Breast epithelium (tissue), 3 donors: ENCODE measurements around the gene MED14.

Source experiments
- POLR2A ChIP-seq: fragments of 450-650 bp; IDR thresholded peaks from one replicate; pipeline ENCODE4 v1.6.1; 2016; ENCODE audit warnings: antibody characterized with exemption, mild to moderate bottlenecking, moderate library complexity
- POLR2AphosphoS5 ChIP-seq, 3 donors: sonication (generic); formaldehyde crosslinking; IDR thresholded peaks; one replicate each; pipeline ENCODE4 v1.6.1; 2017; ENCODE audit warnings: antibody characterized with exemption in 3 of 3
- TF ChIP-seq, protein P1 (sequence below), 3 donors: fragments of 450-650 bp; IDR thresholded peaks; one replicate each; pipeline ENCODE4 v1.5.1; 2016 to 2017; ENCODE audit warnings: antibody characterized with exemption in 3 of 3, mild to moderate bottlenecking in 3 of 3, moderate library complexity in 3 of 3

DNA sequence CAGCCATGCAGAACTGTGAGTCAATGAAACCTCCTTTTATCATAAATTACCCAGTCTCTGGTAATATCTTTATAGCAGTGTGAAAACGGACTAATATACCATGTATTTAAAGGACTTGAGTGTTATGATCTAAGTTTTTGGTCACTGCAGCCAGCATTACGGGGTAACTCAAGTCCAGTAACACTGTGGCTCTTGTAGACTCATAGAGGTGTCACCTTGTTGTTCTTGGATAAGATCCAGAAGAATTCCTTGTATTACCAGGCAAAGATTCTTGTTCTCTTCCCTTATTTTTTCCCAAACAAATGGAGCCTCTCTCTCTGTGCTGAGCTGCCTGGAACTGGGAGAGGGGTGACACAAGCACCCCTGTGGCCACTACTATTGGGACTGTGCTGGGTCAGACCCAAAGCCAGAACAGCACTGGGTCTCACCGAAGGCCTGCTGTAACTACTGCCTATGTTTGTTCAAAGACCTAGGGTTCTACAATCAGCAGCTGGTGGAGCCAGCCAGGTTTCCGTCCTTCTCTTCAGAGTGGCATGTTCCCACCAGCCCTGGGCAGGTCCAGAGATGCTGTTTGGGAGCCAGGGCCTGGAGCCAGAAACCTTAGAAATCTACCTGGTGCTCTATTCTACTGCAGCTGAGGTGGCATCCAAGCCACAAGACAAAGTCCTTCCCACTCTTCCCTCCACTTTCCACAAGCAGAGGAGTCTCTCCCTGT, 43.7 kb upstream of the MED14 start:
- TF ChIP-seq, protein P1, sequence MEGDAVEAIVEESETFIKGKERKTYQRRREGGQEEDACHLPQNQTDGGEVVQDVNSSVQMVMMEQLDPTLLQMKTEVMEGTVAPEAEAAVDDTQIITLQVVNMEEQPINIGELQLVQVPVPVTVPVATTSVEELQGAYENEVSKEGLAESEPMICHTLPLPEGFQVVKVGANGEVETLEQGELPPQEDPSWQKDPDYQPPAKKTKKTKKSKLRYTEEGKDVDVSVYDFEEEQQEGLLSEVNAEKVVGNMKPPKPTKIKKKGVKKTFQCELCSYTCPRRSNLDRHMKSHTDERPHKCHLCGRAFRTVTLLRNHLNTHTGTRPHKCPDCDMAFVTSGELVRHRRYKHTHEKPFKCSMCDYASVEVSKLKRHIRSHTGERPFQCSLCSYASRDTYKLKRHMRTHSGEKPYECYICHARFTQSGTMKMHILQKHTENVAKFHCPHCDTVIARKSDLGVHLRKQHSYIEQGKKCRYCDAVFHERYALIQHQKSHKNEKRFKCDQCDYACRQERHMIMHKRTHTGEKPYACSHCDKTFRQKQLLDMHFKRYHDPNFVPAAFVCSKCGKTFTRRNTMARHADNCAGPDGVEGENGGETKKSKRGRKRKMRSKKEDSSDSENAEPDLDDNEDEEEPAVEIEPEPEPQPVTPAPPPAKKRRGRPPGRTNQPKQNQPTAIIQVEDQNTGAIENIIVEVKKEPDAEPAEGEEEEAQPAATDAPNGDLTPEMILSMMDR (IDR thresholded peaks at IDR 0.05), result no peak
- no peak for TF ChIP-seq POLR2AphosphoS5 (IDR thresholded peaks at IDR 0.05)
- TF ChIP-seq POLR2A, result no peak
